ENCODE data around the gene LAX1.
"Not testable (repeated sequence)": the region's sequence is repeated elsewhere in the genome, so short reads cannot be mapped to it uniquely, and the experiment has no call there.

The LAX1 gene

DNA sequence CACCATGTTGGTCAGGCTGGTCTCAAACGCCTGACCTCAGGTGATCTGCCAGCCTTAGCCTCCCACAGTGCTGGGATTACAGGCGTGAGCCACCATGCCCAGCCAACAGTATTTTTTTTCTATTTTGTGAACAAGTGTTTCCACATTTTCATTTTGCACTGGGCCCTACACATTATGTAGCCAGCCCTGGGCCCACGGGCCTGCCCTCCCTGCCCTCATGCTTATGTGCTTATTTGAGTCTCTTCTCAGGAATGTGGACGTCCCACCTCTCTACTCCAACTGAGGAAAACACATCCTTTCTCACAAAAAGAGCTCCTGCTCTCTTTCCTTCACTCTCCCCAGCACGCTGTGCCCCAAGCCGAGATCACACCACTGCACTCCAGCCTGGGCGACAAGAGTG lies 17.0 kb downstream of the LAX1 start:
- no peak for TF ChIP-seq POLR2A (IDR thresholded peaks at IDR 0.05; ENCODE audit: low read depth, low read length)
- TF ChIP-seq SPI1 (IDR thresholded peaks at IDR 0.05; ENCODE audit: low read depth, low read length), result no peak
- no peak for TF ChIP-seq POU2F2 (IDR thresholded peaks at IDR 0.05; ENCODE audit: low read depth, low read length)
- TF ChIP-seq POLR2AphosphoS5 (IDR thresholded peaks at IDR 0.05; ENCODE audit: low read depth, low read length), result no peak
- no peak for TF ChIP-seq PAX5 (IDR thresholded peaks at IDR 0.05; ENCODE audit: insufficient read depth, low read length, severe bottlenecking)
- TF ChIP-seq TAF1 (IDR thresholded peaks at IDR 0.05; ENCODE audit: low read depth, low read length), result no peak
- DNase-seq (ENCODE audit: insufficient read length, low spot score) (no peak), FAIRE-seq (no peak)

DNA sequence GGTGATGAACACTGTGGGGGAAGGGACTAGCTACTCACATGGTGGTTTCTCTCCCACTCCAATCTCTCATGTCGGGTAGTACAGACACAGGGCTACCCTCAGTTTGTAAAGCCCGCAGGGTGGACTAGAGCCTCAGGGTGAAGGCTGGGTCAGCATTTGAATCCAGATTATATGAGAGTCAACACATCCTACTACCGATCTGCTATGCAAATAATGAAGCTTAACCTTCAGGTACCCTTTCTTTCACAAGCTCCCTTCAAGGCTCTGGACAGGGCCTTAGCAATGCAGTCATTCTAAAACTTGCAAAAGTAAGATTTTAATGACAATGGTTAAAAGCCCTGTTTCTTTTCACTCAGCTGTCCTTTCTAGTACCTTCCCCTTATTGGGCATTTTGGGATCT lies 25.0 kb downstream of the LAX1 start:
- TF ChIP-seq PAX5 (IDR thresholded peaks at IDR 0.05; ENCODE audit: insufficient read depth, low read length, severe bottlenecking) (no peak), POU2F2 (IDR thresholded peaks at IDR 0.05; ENCODE audit: low read depth, low read length) (peak; percentile 28; the same call in 1 of the 2 replicates)
- no peak for FAIRE-seq
- no peak for DNase-seq (ENCODE audit: insufficient read length, low spot score)

DNA sequence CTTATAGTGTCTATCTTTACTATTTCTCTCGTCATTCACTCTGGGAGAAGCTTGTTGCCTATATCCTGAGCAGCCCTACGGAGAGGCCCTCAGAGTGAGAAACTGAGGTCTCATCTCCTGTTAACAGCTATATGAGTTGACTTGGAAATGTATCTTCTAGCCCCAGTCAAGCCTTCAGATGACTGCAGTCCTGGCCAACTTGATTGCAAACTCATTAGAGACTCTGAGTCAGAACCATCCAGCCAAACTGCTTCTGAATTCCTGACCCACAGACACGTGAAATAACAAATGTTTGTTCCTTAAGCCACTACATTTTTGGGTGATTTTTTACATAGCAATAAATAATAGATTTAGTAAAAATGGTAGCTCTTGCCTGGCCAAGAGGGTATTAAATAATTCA lies 26.5 kb downstream of the LAX1 start:
- FAIRE-seq, result no peak
- no peak for DNase-seq (ENCODE audit: insufficient read length, low spot score)

DNA sequence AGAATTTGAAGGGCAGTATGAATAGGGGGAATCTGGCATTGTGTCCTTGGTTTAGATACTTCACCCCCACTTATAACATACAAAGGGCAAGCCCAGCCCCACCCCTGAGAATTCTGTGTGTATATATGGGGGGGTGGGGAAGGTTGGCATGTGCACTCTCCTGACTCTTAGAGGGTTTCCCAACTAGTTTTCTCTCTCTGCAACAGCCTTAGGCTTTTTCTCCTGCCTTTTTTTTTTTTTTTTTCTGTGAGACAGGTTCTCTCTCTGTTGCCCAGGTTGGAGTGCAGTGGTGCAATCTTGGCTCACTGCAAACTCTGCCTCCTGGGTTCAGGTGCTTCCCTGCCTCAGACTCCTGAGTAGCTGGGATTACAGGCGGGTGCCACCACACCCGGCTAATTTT lies 27.5 kb downstream of the LAX1 start:
- TF ChIP-seq POU2F2 (IDR thresholded peaks at IDR 0.05; ENCODE audit: low read depth, low read length) (no peak), POLR2A (IDR thresholded peaks at IDR 0.05; ENCODE audit: low read depth, low read length) (no peak), TAF1 (IDR thresholded peaks at IDR 0.05; ENCODE audit: low read depth, low read length) (no peak), POLR2AphosphoS5 (IDR thresholded peaks at IDR 0.05; ENCODE audit: low read depth, low read length) (no peak), SPI1 (IDR thresholded peaks at IDR 0.05; ENCODE audit: low read depth, low read length) (no peak), PAX5 (IDR thresholded peaks at IDR 0.05; ENCODE audit: insufficient read depth, low read length, severe bottlenecking) (no peak)
- FAIRE-seq (no peak), DNase-seq (ENCODE audit: insufficient read length, low spot score) (no peak)

More for the DNA sequence above, 26.5 kb downstream of the LAX1 start:
- TF ChIP-seq POLR2AphosphoS5 (IDR thresholded peaks at IDR 0.05; ENCODE audit: low read depth, low read length) (no peak), PAX5 (IDR thresholded peaks at IDR 0.05; ENCODE audit: insufficient read depth, low read length, severe bottlenecking) (no peak), SPI1 (IDR thresholded peaks at IDR 0.05; ENCODE audit: low read depth, low read length) (no peak), POU2F2 (IDR thresholded peaks at IDR 0.05; ENCODE audit: low read depth, low read length) (no peak), POLR2A (IDR thresholded peaks at IDR 0.05; ENCODE audit: low read depth, low read length) (no peak), TAF1 (IDR thresholded peaks at IDR 0.05; ENCODE audit: low read depth, low read length) (no peak)

DNA sequence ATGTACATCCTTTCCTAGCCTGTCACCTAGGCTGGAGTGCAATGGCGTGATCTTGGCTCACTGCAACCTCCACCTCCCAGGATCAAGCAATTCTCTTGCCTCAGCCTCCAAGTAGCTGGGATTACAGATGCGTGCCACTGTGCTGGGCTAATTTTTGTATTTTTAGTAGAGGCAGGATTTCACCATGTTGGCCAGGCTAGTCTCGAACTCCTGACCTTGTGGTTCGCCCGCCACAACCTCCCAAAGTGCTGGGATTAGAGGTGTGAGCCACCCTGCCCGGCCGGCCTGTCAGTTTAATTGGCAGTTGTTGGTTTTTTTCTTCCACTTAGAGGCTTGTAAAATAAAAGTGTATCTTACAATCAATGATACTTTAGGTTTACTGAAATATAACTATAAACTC lies 28.6 kb downstream of the LAX1 start:
- not testable (repeated sequence) for FAIRE-seq

DNA sequence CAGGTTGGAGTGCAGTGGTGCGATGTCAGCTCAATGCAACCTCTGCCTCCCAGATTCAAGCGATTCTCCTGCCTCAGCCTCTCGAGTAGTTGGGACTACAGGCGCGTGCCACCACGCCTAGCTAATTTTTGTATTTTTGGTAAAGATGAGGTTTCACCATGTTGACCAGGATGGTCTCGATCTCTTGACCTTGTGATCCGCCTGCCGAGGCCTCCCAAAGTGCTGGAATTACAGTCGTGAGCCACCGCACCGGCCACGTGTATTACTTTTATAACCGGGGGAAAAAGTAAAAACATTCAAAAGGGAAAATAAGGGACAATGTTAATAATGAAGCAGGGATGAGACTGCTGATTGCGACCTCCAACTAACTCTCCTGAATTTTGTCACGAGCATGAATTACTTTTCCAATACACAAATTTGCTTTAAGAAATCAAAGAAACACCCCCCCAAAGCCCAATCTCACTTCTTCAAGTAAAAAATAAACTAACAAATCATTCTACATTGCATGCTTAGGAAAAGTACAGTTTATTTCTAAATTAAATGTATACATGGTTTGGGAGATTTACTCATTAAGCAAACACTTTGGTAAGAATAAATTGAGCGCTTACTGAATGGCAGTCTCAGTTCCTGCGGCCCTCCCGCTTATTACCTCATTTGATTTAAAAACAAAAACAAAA lies 29.9 kb downstream of the LAX1 start:
- peak; percentile 39; the same call in 1 of the 2 replicates for TF ChIP-seq SPI1 (IDR thresholded peaks at IDR 0.05; ENCODE audit: low read depth, low read length)
- TF ChIP-seq PAX5 (IDR thresholded peaks at IDR 0.05; ENCODE audit: insufficient read depth, low read length, severe bottlenecking), result no peak
- DNase-seq (ENCODE audit: insufficient read length, low spot score), result no peak
- FAIRE-seq, result no peak

More for the DNA sequence above, 28.6 kb downstream of the LAX1 start:
- DNase-seq (ENCODE audit: insufficient read length, low spot score), result not testable (repeated sequence)

DNA sequence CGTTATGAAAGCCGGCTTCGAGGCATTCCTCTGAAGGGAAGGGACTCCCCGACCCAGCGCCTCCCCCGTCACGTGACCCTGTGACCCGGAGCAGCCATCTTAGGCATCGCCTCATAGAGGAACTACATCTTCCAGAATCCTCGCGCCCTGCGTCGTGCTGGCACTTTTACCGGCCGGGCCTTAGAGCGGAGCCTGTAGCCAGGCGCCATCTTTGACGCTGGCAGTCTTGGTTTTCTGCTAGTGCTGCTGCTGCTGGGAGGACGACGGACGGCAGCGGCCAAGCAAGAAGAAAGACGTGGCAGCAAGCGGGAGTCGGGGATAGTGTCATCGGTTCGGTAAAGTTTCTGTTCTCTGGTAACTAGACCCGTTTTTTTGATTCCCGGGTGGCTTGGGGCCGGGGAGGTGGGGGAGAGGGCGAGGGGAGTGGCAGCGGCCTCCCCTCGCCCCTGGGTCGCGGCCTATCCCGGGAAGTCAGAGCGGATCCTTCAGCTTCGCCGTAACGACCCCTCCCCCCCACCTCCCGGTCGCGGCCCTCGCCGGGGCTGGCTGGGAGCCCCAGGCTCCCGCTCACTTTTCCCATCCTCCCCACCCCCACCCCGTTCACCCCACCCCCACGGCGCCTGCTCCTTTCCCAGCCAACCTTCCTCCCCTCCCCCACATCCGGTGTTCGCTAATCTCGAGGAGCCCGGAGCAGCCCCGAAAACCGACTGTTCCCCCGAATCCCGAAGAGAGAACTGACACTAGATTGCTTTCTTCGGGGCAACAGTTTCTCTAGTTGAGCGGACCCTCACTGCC lies 30.7 kb downstream of the LAX1 start, which contains the start of the genes ZBED6 and ZC3H11A:
Gene ZBED6, plus strand, starts transcription at position 183 of the 795 bp plus-strand sequence. CDS start 1,900 bp downstream, outside the sequence.
Gene ZC3H11A, plus strand, starts transcription at position 183 of the 795 bp plus-strand sequence. CDS start 21,448 bp downstream, outside the sequence.
- TF ChIP-seq POU2F2 (IDR thresholded peaks at IDR 0.05; ENCODE audit: low read depth, low read length) (peak; percentile 54; the same call in 1 of the 2 replicates), PAX5 (IDR thresholded peaks at IDR 0.05; ENCODE audit: insufficient read depth, low read length, severe bottlenecking) (no peak), POLR2A (IDR thresholded peaks at IDR 0.05; ENCODE audit: low read depth, low read length) (peak; percentile 73; the same call in 1 of the 2 replicates), POLR2AphosphoS5 (IDR thresholded peaks at IDR 0.05; ENCODE audit: low read depth, low read length) (peak; percentile 56; the same call in 1 of the 2 replicates)
- FAIRE-seq (peak; percentile 86), DNase-seq (ENCODE audit: insufficient read length, low spot score) (peak; percentile 82)

DNA sequence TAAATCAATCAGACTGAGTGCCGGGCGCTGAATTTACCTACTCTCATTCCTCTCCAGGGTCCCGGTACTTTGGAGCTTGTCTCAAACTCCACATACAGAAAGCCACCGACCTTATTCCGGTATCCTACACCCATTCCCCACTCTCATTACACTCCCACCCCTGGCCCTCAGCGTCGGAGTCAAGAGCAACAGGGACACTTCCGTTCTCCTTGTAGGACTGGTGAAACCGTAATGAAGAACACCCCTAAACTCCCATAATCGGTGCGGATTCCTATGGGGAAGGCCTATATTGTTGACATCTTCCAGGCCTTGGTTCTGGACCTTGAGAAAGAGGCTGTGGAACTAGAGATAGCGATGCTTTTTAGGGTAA lies 31.2 kb downstream of the LAX1 start:
- FAIRE-seq (peak; percentile 87), DNase-seq (ENCODE audit: insufficient read length, low spot score) (no peak)
- TF ChIP-seq POLR2AphosphoS5 (IDR thresholded peaks at IDR 0.05; ENCODE audit: low read depth, low read length) (no peak), PAX5 (IDR thresholded peaks at IDR 0.05; ENCODE audit: insufficient read depth, low read length, severe bottlenecking) (no peak), TAF1 (IDR thresholded peaks at IDR 0.05; ENCODE audit: low read depth, low read length) (no peak), SPI1 (IDR thresholded peaks at IDR 0.05; ENCODE audit: low read depth, low read length) (peak; percentile 33; the same call in 1 of the 2 replicates)

DNA sequence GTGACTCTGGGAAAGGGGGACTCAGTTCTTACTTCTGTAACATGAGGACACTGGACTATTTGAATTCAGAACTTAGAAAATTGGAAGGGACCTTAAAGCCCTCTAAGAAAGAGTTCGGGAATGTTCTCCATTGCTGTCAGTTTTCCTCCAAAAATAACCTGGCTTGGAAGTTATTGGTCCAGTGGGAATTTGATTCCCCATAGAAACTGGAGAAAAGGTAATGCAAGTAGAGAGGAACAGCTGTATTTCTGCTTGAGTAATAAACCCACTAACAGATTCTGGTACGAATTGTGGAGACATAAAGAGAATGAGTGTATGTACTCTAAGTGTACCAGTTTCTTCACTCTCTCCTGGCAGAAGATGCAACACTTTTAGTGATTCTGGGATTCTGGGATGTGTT lies 32.2 kb downstream of the LAX1 start:
- TF ChIP-seq TAF1 (IDR thresholded peaks at IDR 0.05; ENCODE audit: low read depth, low read length) (no peak), POLR2A (IDR thresholded peaks at IDR 0.05; ENCODE audit: low read depth, low read length) (no peak), PAX5 (IDR thresholded peaks at IDR 0.05; ENCODE audit: insufficient read depth, low read length, severe bottlenecking) (no peak), POU2F2 (IDR thresholded peaks at IDR 0.05; ENCODE audit: low read depth, low read length) (no peak), SPI1 (IDR thresholded peaks at IDR 0.05; ENCODE audit: low read depth, low read length) (no peak), POLR2AphosphoS5 (IDR thresholded peaks at IDR 0.05; ENCODE audit: low read depth, low read length) (no peak)
- no peak for FAIRE-seq

More for the DNA sequence above, 32.2 kb downstream of the LAX1 start:
- no peak for DNase-seq (ENCODE audit: insufficient read length, low spot score)
